ENCODE data around the gene ZNF768.
"Not testable (repeated sequence)": the region's sequence is repeated elsewhere in the genome, so short reads cannot be mapped to it uniquely, and the experiment has no call there.

Gene ZNF768

GRCh38 chr16:30532285-30533145 lies 6.1 kb upstream of the ZNF768 start:
- no peak for DNase-seq

GRCh38 chr16:30530163-30531037 lies 4.0 kb upstream of the ZNF768 start:
- no peak for DNase-seq

- DNase-seq, result no peak
These were observed 2.6 kb upstream of the ZNF768 start for GRCh38 chr16:30528799-30529457.

- no peak for DNase-seq
These were observed 1.3 kb upstream of the ZNF768 start for GRCh38 chr16:30527635-30528178.

GRCh38 chr16:30526823-30527634 lies 663 bp upstream of the ZNF768 start:
- DNase-seq, result peak; percentile 97

- no peak for DNase-seq
These were observed 576 bp downstream of the ZNF768 start for GRCh38 chr16:30525844-30526136.

GRCh38 chr16:30524575-30525568 lies 1.5 kb downstream of the ZNF768 start:
- no peak for DNase-seq

- no peak for DNase-seq
These were observed 2.4 kb downstream of the ZNF768 start for GRCh38 chr16:30523768-30524574.

GRCh38 chr16:30522702-30523463 lies 3.5 kb downstream of the ZNF768 start:
- not testable (repeated sequence) for DNase-seq

GRCh38 chr16:30521873-30522641 lies 4.3 kb downstream of the ZNF768 start:
- no peak for DNase-seq

- DNase-seq, result no peak
These were observed 4.9 kb downstream of the ZNF768 start for GRCh38 chr16:30521476-30521872.

GRCh38 chr16:30519120-30520049 lies 7.0 kb downstream of the ZNF768 start:
- DNase-seq, result no peak

GRCh38 chr16:30518552-30518951 lies 7.8 kb downstream of the ZNF768 start:
- DNase-seq, result no peak

GRCh38 chr16:30515275-30515674 lies 11.1 kb downstream of the ZNF768 start:
- DNase-seq, result no peak

- no peak for DNase-seq
These were observed 14.9 kb downstream of the ZNF768 start for GRCh38 chr16:30511509-30511908.

- no peak for DNase-seq
These were observed 15.9 kb downstream of the ZNF768 start for GRCh38 chr16:30510376-30510938.

All from SHP77 treated with DMSO at 0.1 percent for 48 hours (cell line).